Neural cell (in vitro differentiated cells): Measurements from ENCODE around the gene HOXC12. TPM values are rescaled to one million over a fixed set of nuclear protein-coding genes. Genes with fewer than 3 reads are reported as not detected.

ENCODE experiments used
- H2AFZ ChIP-seq: fragments of 200-600, 300-800 bp; sonication (generic), shearing (Covaris generic); 2 replicates; pipeline ENCODE4 v1.6.0; 2014; ENCODE audit warnings: low read depth, mild to moderate bottlenecking, antibody characterized with exemption, low read length, moderate library complexity
- H3F3A ChIP-seq: fragments of 200-600 bp; shearing (Covaris generic); 2 replicates; pipeline ENCODE4 v1.6.1; 2016; ENCODE audit warnings: mild to moderate bottlenecking, moderate library complexity, mixed read lengths, antibody characterized with exemption, low read length; ENCODE audit not compliant: insufficient read depth, poor library complexity, severe bottlenecking
- H3K27ac ChIP-seq: fragments of 200-600, 300-800 bp; sonication (generic), shearing (Covaris generic); 2 replicates; pipeline ENCODE4 v1.5.1; 2014; ENCODE audit warnings: mild to moderate bottlenecking, low read length, moderate library complexity
- H3K27me3 ChIP-seq: fragments of 300-800, 200-600 bp; sonication (generic), shearing (Covaris generic); 2 replicates; pipeline ENCODE4 v1.6.0; 2014; ENCODE audit warnings: mild to moderate bottlenecking, low read depth, low read length, moderate library complexity; ENCODE audit not compliant: insufficient read depth
- H3K36me3 ChIP-seq: fragments of 300-800, 200-600 bp; sonication (generic), shearing (Covaris generic); 2 replicates; pipeline ENCODE4 v1.5.1; 2014; ENCODE audit warnings: mild to moderate bottlenecking, antibody characterized with exemption, low read length, moderate library complexity; ENCODE audit not compliant: insufficient read depth
- H3K4me2 ChIP-seq: fragments of 300-800, 200-600 bp; sonication (generic), shearing (Covaris generic); 2 replicates; pipeline ENCODE4 v1.6.0; 2014; ENCODE audit warnings: mild to moderate bottlenecking, low read length
- H3K4me3 ChIP-seq: fragments of 300-800, 200-600 bp; sonication (generic), shearing (Covaris generic); 2 replicates; pipeline ENCODE4 v1.5.1; 2014; ENCODE audit warnings: mild to moderate bottlenecking, low read length, moderate library complexity
- H3K79me2 ChIP-seq: fragments of 200-600 bp; shearing (Covaris generic); replicated peaks from 2 replicates; pipeline ENCODE4 v1.6.0; 2014; ENCODE audit warnings: mild to moderate bottlenecking, low read length, moderate library complexity; ENCODE audit not compliant: insufficient read depth
- H3K9ac ChIP-seq: fragments of 300-800, 200-600 bp; sonication (generic), shearing (Covaris generic); 2 replicates; pipeline ENCODE4 v1.6.1; 2016; ENCODE audit warnings: mild to moderate bottlenecking, low read length, mixed read lengths
- H3K9me2 ChIP-seq: fragments of 200-600 bp; shearing (Covaris generic); 2 replicates; pipeline ENCODE4 v1.6.1; 2016; ENCODE audit warnings: mild to moderate bottlenecking, low read length, mixed read lengths; ENCODE audit not compliant: insufficient read depth
- H3K9me3 ChIP-seq: fragments of 200-600, 300-800 bp; sonication (generic), shearing (Covaris generic); 2 replicates; pipeline ENCODE4 v1.6.1; 2016; ENCODE audit warnings: mild to moderate bottlenecking, mixed run types, low read length, moderate library complexity, mixed read lengths
- H4K20me1 ChIP-seq: fragments of 200-600 bp; shearing (Covaris generic); 2 replicates; pipeline ENCODE4 v1.6.1; 2016; ENCODE audit warnings: mild to moderate bottlenecking, mixed run types; ENCODE audit not compliant: insufficient read depth
- CTCF ChIP-seq: fragments of 450-650 bp; IDR thresholded peaks from 2 replicates; pipeline ENCODE4 v1.5.1; 2014; ENCODE audit warnings: antibody characterized with exemption, mild to moderate bottlenecking, moderate library complexity; ENCODE audit not compliant: poor library complexity, severe bottlenecking
- EP300 ChIP-seq: fragments of 450-650 bp; conservative IDR thresholded peaks from 2 replicates; pipeline ENCODE4 v1.6.1; 2014; ENCODE audit warnings: antibody characterized with exemption, mild to moderate bottlenecking, moderate library complexity; ENCODE audit not compliant: poor library complexity, severe bottlenecking
- EZH2 ChIP-seq: fragments of 200-600, 300-800 bp; shearing (Covaris generic), sonication (generic); IDR thresholded peaks from 2 replicates; pipeline ENCODE4 v1.6.1; 2014; ENCODE audit warnings: antibody characterized with exemption, low read length, borderline replicate concordance, mild to moderate bottlenecking; ENCODE audit not compliant: insufficient read depth, poor library complexity, severe bottlenecking
- MXI1 ChIP-seq: fragments of 450-650 bp; conservative IDR thresholded peaks from 2 replicates; pipeline ENCODE4 v1.6.1; 2014; ENCODE audit warnings: antibody characterized with exemption, mild to moderate bottlenecking; ENCODE audit not compliant: poor library complexity, severe bottlenecking
- POLR2AphosphoS5 ChIP-seq: IDR thresholded peaks from 2 replicates; pipeline ENCODE4 v1.6.1; 2012
- RAD21 ChIP-seq: fragments of 450-650 bp; conservative IDR thresholded peaks from 2 replicates; pipeline ENCODE4 v1.6.1; 2014; ENCODE audit warnings: antibody characterized with exemption, mild to moderate bottlenecking, moderate library complexity
- REST ChIP-seq: IDR thresholded peaks from 2 replicates; pipeline ENCODE4 v1.6.1; 2012; ENCODE audit warnings: borderline replicate concordance
- SMC3 ChIP-seq: fragments of 450-650 bp; conservative IDR thresholded peaks from 2 replicates; pipeline ENCODE4 v1.6.1; 2014; ENCODE audit warnings: antibody characterized with exemption, mild to moderate bottlenecking, moderate library complexity; ENCODE audit not compliant: poor library complexity
- TAF1 ChIP-seq: IDR thresholded peaks from 2 replicates; pipeline ENCODE4 v1.6.1; 2012; ENCODE audit warnings: low read depth
- polyA plus RNA-seq: library from polyadenylated mRNA; depleted of rRNA; stranded (reverse); fragments of >200 nt; gene quantifications from 2 replicates; pipeline ENCODE4 v1.2.3, GENCODE V29; 2014

The HOXC12 gene
- polyA plus RNA-seq, 1 donor from 2014 or later, result not detected

GRCh38 chr12:53978477-53979356, 24.0 kb downstream of the HOXC12 start:
- Histone ChIP-seq H3K36me3 (no peaks in the 10 kb centered on the region), H3K9ac (no peak overlapping the region), H3K27ac (no peak overlapping the region), H3K9me3 (no peaks in the 10 kb centered on the region), H3F3A (no peaks in the 10 kb centered on the region), H3K27me3 (peaks cover 99% of the 10 kb centered on the region), H3K79me2 (no peaks in the 10 kb centered on the region), H3K9me2 (no peaks in the 10 kb centered on the region), H4K20me1 (no peaks in the 10 kb centered on the region), H3K4me3 (no peak overlapping the region), H2AFZ (no peak overlapping the region), H3K4me2 (no peak overlapping the region)
- no peak for TF ChIP-seq POLR2AphosphoS5
- no peak for TF ChIP-seq MXI1
- TF ChIP-seq REST, result no peak
- no peak for TF ChIP-seq SMC3
- TF ChIP-seq CTCF, result no peak
- no peak for TF ChIP-seq RAD21
- TF ChIP-seq TAF1, result no peak
- TF ChIP-seq EP300, result no peak
- TF ChIP-seq EZH2, result no peak

- Histone ChIP-seq H3K27me3 (peaks cover 99% of the 10 kb centered on the region), H4K20me1 (no peaks in the 10 kb centered on the region), H3K4me3 (no peak overlapping the region), H3K79me2 (no peaks in the 10 kb centered on the region), H3K9me2 (no peaks in the 10 kb centered on the region), H3K9me3 (no peaks in the 10 kb centered on the region), H3K36me3 (no peaks in the 10 kb centered on the region), H3F3A (no peaks in the 10 kb centered on the region), H3K4me2 (no peak overlapping the region), H2AFZ (no peak overlapping the region), H3K27ac (no peak overlapping the region), H3K9ac (no peak overlapping the region)
- no peak for TF ChIP-seq RAD21
- no peak for TF ChIP-seq REST
- TF ChIP-seq MXI1, result no peak
- no peak for TF ChIP-seq EZH2
- TF ChIP-seq POLR2AphosphoS5, result no peak
- TF ChIP-seq EP300, result no peak
- TF ChIP-seq CTCF, result no peak
- no peak for TF ChIP-seq SMC3
- TF ChIP-seq TAF1, result no peak
These were observed 25.6 kb downstream of the HOXC12 start for GRCh38 chr12:53980104-53980801.
